Right kidney (tissue), 1 donor: ENCODE results near the gene IL1RAPL1.

Experiments
- DNase-seq: peaks from one replicate; pipeline ENCODE4 v3.0.0-alpha.2; 2016

Gene IL1RAPL1

GRCh38 chrX:29435396-29435795, 848.1 kb downstream of the IL1RAPL1 start:
- DNase-seq, result no peak

GRCh38 chrX:29447867-29448266, 860.6 kb downstream of the IL1RAPL1 start:
- no peak for DNase-seq

- DNase-seq, result no peak
These were observed 866.1 kb downstream of the IL1RAPL1 start for GRCh38 chrX:29453333-29453732.

- DNase-seq, result no peak
These were observed 868.5 kb downstream of the IL1RAPL1 start for GRCh38 chrX:29455702-29456101.

GRCh38 chrX:29461039-29461438, 873.8 kb downstream of the IL1RAPL1 start:
- no peak for DNase-seq

GRCh38 chrX:29466456-29466855, 879.2 kb downstream of the IL1RAPL1 start:
- no peak for DNase-seq

- no peak for DNase-seq
These were observed 881.8 kb downstream of the IL1RAPL1 start for GRCh38 chrX:29468911-29469494.

GRCh38 chrX:29470030-29470429, 882.8 kb downstream of the IL1RAPL1 start:
- DNase-seq, result no peak

GRCh38 chrX:29471829-29472228, 884.6 kb downstream of the IL1RAPL1 start:
- DNase-seq, result no peak

GRCh38 chrX:29477878-29478277, 890.6 kb downstream of the IL1RAPL1 start:
- no peak for DNase-seq

- no peak for DNase-seq
These were observed 891.3 kb downstream of the IL1RAPL1 start for GRCh38 chrX:29478336-29479069.

- DNase-seq, result no peak
These were observed 900.0 kb downstream of the IL1RAPL1 start for GRCh38 chrX:29487214-29487613.

- DNase-seq, result no peak
These were observed 900.5 kb downstream of the IL1RAPL1 start for GRCh38 chrX:29487714-29488113.

GRCh38 chrX:29488919-29489318, 901.7 kb downstream of the IL1RAPL1 start:
- no peak for DNase-seq

- no peak for DNase-seq
These were observed 903.4 kb downstream of the IL1RAPL1 start for GRCh38 chrX:29490606-29491005.

GRCh38 chrX:29491659-29492058, 904.4 kb downstream of the IL1RAPL1 start:
- no peak for DNase-seq

- no peak for DNase-seq
These were observed 909.5 kb downstream of the IL1RAPL1 start for GRCh38 chrX:29496636-29497180.

- DNase-seq, result no peak
These were observed 919.5 kb downstream of the IL1RAPL1 start for GRCh38 chrX:29506729-29507128.

- no peak for DNase-seq
These were observed 930.9 kb downstream of the IL1RAPL1 start for GRCh38 chrX:29518100-29518499.

GRCh38 chrX:29528281-29528680, 941.0 kb downstream of the IL1RAPL1 start:
- DNase-seq, result no peak

GRCh38 chrX:29530501-29530900, 943.3 kb downstream of the IL1RAPL1 start:
- DNase-seq, result no peak

- DNase-seq, result no peak
These were observed 944.1 kb downstream of the IL1RAPL1 start for GRCh38 chrX:29531336-29531735.

GRCh38 chrX:29535212-29536162, 948.2 kb downstream of the IL1RAPL1 start:
- DNase-seq, result no peak
